NCI-H460 (cell line): Measurements from ENCODE around the gene UNC13C. TPM values are rescaled to one million over a fixed set of nuclear protein-coding genes. Genes with fewer than 3 reads are reported as not detected.

Experiments
- DNase-seq: peaks from one replicate; pipeline ENCODE4 v3.0.0-alpha.2; 2016; ENCODE audit warnings: low read depth; ENCODE audit errors: extremely low read depth
- total RNA-seq: library from RNA; depleted of rRNA; stranded (reverse); fragments of >200 nt; shearing (Covaris generic); gene quantifications from 2 replicates; pipeline ENCODE4 v1.2.3, GENCODE V29; 2014; rRNA removed

UNC13C gene
- total RNA-seq, 1 experiment from 2014 or later, result not detected

GRCh38 chr15:54608876-54609835 lies 630.9 kb downstream of the UNC13C start:
- DNase-seq, result no peak

GRCh38 chr15:54618120-54618519 lies 639.9 kb downstream of the UNC13C start:
- no peak for DNase-seq

GRCh38 chr15:54619180-54619579 lies 640.9 kb downstream of the UNC13C start:
- DNase-seq, result no peak

GRCh38 chr15:54620916-54621315 lies 642.7 kb downstream of the UNC13C start:
- no peak for DNase-seq

GRCh38 chr15:54636147-54636546 lies 657.9 kb downstream of the UNC13C start:
- no peak for DNase-seq

GRCh38 chr15:54638666-54639065 lies 660.4 kb downstream of the UNC13C start:
- no peak for DNase-seq

GRCh38 chr15:54640873-54641272 lies 662.6 kb downstream of the UNC13C start:
- DNase-seq, result no peak

- DNase-seq, result no peak
Observed at GRCh38 chr15:54644796-54645195, 666.6 kb downstream of the UNC13C start.

GRCh38 chr15:54659646-54660045 lies 681.4 kb downstream of the UNC13C start:
- no peak for DNase-seq

GRCh38 chr15:54660356-54660755 lies 682.1 kb downstream of the UNC13C start:
- no peak for DNase-seq

- DNase-seq, result no peak
Observed at GRCh38 chr15:54675241-54675640, 697.0 kb downstream of the UNC13C start.

GRCh38 chr15:54681584-54681983 lies 703.3 kb downstream of the UNC13C start:
- no peak for DNase-seq

Other genes starting within 250 kb of the UNC13C start
- gene WDR72, start 218.8 kb upstream of the UNC13C start, total RNA-seq, result 40.3 and 40.4 TPM in 2 replicates